ENCODE results near the gene INTS3. TPM values are rescaled to one million over a fixed set of nuclear protein-coding genes. Genes with fewer than 3 reads are reported as not detected.
"Not testable (repeated sequence)": the region's sequence is repeated elsewhere in the genome, so short reads cannot be mapped to it uniquely, and the experiment has no call there.

INTS3 gene
- polyA plus RNA-seq, 1 donor, result 39.2 TPM

- no peak for DNase-seq (ENCODE audit: low read depth)
Measured at GRCh38 chr1:153698923-153699714, 28.7 kb upstream of the INTS3 start.

- no peak for DNase-seq (ENCODE audit: low read depth)
Measured at GRCh38 chr1:153699768-153700167, 28.1 kb upstream of the INTS3 start.

- DNase-seq (ENCODE audit: low read depth), result no peak
Measured at GRCh38 chr1:153705484-153705883, 22.4 kb upstream of the INTS3 start.

- DNase-seq (ENCODE audit: low read depth), result no peak
Measured at GRCh38 chr1:153711026-153711425, 16.8 kb upstream of the INTS3 start.

GRCh38 chr1:153716211-153716610, 11.6 kb upstream of the INTS3 start:
- not testable (repeated sequence) for DNase-seq (ENCODE audit: low read depth)

GRCh38 chr1:153717330-153717729, 10.5 kb upstream of the INTS3 start:
- DNase-seq (ENCODE audit: low read depth), result no peak

- no peak for DNase-seq (ENCODE audit: low read depth)
Measured at GRCh38 chr1:153723687-153724086, 4.2 kb upstream of the INTS3 start.

- DNase-seq (ENCODE audit: low read depth), result not testable (repeated sequence)
Measured at GRCh38 chr1:153724634-153725033, 3.2 kb upstream of the INTS3 start.

GRCh38 chr1:153728305-153729066, 636 bp downstream of the INTS3 start:
- no peak for DNase-seq (ENCODE audit: low read depth)

GRCh38 chr1:153730468-153730988, 2.7 kb downstream of the INTS3 start:
- no peak for DNase-seq (ENCODE audit: low read depth)

- DNase-seq (ENCODE audit: low read depth), result no peak
Measured at GRCh38 chr1:153733970-153734369, 6.1 kb downstream of the INTS3 start.

- no peak for DNase-seq (ENCODE audit: low read depth)
Measured at GRCh38 chr1:153734396-153735089, 6.7 kb downstream of the INTS3 start.

GRCh38 chr1:153735090-153735420, 7.2 kb downstream of the INTS3 start:
- DNase-seq (ENCODE audit: low read depth), result no peak

GRCh38 chr1:153741986-153742385, 14.1 kb downstream of the INTS3 start:
- no peak for DNase-seq (ENCODE audit: low read depth)

GRCh38 chr1:153742411-153743142, 14.7 kb downstream of the INTS3 start:
- DNase-seq (ENCODE audit: low read depth), result no peak

GRCh38 chr1:153745417-153745816, 17.6 kb downstream of the INTS3 start:
- no peak for DNase-seq (ENCODE audit: low read depth)

- no peak for DNase-seq (ENCODE audit: low read depth)
Measured at GRCh38 chr1:153746174-153746573, 18.3 kb downstream of the INTS3 start.

GRCh38 chr1:153748903-153749302, 21.1 kb downstream of the INTS3 start:
- no peak for DNase-seq (ENCODE audit: low read depth)

GRCh38 chr1:153749408-153750005, 21.7 kb downstream of the INTS3 start:
- peak; percentile 65 for DNase-seq (ENCODE audit: low read depth)

GRCh38 chr1:153750026-153750995, 22.5 kb downstream of the INTS3 start:
- no peak for DNase-seq (ENCODE audit: low read depth)

Data from forelimb muscle (tissue), 1 donor.